ENCODE results near the gene NDUFB11. TPM values are rescaled to one million over a fixed set of nuclear protein-coding genes. Genes with fewer than 3 reads are reported as not detected.
"Not testable (repeated sequence)": the region's sequence is repeated elsewhere in the genome, so short reads cannot be mapped to it uniquely, and the experiment has no call there.

Gene NDUFB11
- total and polyA plus RNA-seq, 5 donors from 2014 or later = 50.3 to 190 (median 179) TPM

- Mint-ChIP-seq H3K9me3 (peaks cover 0 to 2% (median 0%) of the 10 kb centered on the region in 7 donors), H3K4me3 (no peak overlapping the region), H3K4me1 (no peaks in the 10 kb centered on the region), H3K36me3 (no peaks in the 10 kb centered on the region), H3K27ac (no peak overlapping the region), H3K27me3 (no peaks in the 10 kb centered on the region)
- no peak overlapping the region for H3K27ac ChIP-seq (ENCODE audit: insufficient read depth, low read length, poor library complexity, severe bottlenecking)
- ATAC-seq (ENCODE audit: low read depth in 2 of 2) (no peak), DNase-seq (no peak)
- H3K36me3 ChIP-seq (ENCODE audit: control insufficient read depth, insufficient read depth, low read length) = no peaks in the 10 kb centered on the region
- no peaks in the 10 kb centered on the region for H3K4me1 ChIP-seq (ENCODE audit: control insufficient read depth, insufficient read depth, low read length, poor library complexity, severe bottlenecking)
- no peak overlapping the region for H3K4me3 ChIP-seq (ENCODE audit: low read depth, low read length)
- no peaks in the 10 kb centered on the region for H3K9me3 ChIP-seq (ENCODE audit: control insufficient read depth in 2 of 2, low read length in 2 of 2)
- no peaks in the 10 kb centered on the region for H3K27me3 ChIP-seq (ENCODE audit: control insufficient read depth, insufficient read depth, low read length)
These were observed 32.1 kb downstream of the NDUFB11 start for GRCh38 chrX:47112316-47112954.

- not testable (repeated sequence) for H3K4me1 Mint-ChIP-seq; H3K27ac Mint-ChIP-seq; H3K9me3 Mint-ChIP-seq; H3K36me3 Mint-ChIP-seq; H3K4me1 ChIP-seq (ENCODE audit: control insufficient read depth, insufficient read depth, low read length, poor library complexity, severe bottlenecking); DNase-seq; H3K4me3 Mint-ChIP-seq; ATAC-seq (ENCODE audit: low read depth in 2 of 2); H3K36me3 ChIP-seq (ENCODE audit: control insufficient read depth, insufficient read depth, low read length); H3K4me3 ChIP-seq (ENCODE audit: low read depth, low read length); H3K27me3 ChIP-seq (ENCODE audit: control insufficient read depth, insufficient read depth, low read length); H3K27me3 Mint-ChIP-seq; H3K27ac ChIP-seq (ENCODE audit: insufficient read depth, low read length, poor library complexity, severe bottlenecking); H3K9me3 ChIP-seq (ENCODE audit: control insufficient read depth in 2 of 2, low read length in 2 of 2)
These were observed 33.4 kb downstream of the NDUFB11 start for GRCh38 chrX:47110936-47111615.

- Histone ChIP-seq H3K27me3 (ENCODE audit: control insufficient read depth, insufficient read depth, low read length) (no peaks in the 10 kb centered on the region), H3K27ac (ENCODE audit: insufficient read depth, low read length, poor library complexity, severe bottlenecking) (no peak overlapping the region), H3K36me3 (ENCODE audit: control insufficient read depth, insufficient read depth, low read length) (no peaks in the 10 kb centered on the region), H3K4me1 (ENCODE audit: control insufficient read depth, insufficient read depth, low read length, poor library complexity, severe bottlenecking) (no peaks in the 10 kb centered on the region), H3K9me3 (ENCODE audit: control insufficient read depth in 2 of 2, low read length in 2 of 2) (no peaks in the 10 kb centered on the region), H3K4me3 (ENCODE audit: low read depth, low read length) (no peak overlapping the region)
- no peak for DNase-seq
- no peak overlapping the region for H3K27ac Mint-ChIP-seq
- no peak for ATAC-seq (ENCODE audit: low read depth in 2 of 2)
- no peaks in the 10 kb centered on the region for H3K4me1 Mint-ChIP-seq
- H3K36me3 Mint-ChIP-seq = peaks cover 4% of the 10 kb centered on the region
- no peaks in the 10 kb centered on the region for H3K27me3 Mint-ChIP-seq
- H3K4me3 Mint-ChIP-seq = no peak overlapping the region
- peaks cover 0 to 4% (median 0%) of the 10 kb centered on the region in 7 donors for H3K9me3 Mint-ChIP-seq
These were observed 43.3 kb downstream of the NDUFB11 start for GRCh38 chrX:47101206-47101605.

GRCh38 chrX:47098338-47099094 is 46.0 kb downstream of the NDUFB11 start:
- H3K4me1 Mint-ChIP-seq = no peaks in the 10 kb centered on the region
- Histone ChIP-seq H3K4me1 (ENCODE audit: control insufficient read depth, insufficient read depth, low read length, poor library complexity, severe bottlenecking) (no peaks in the 10 kb centered on the region), H3K4me3 (ENCODE audit: low read depth, low read length) (no peak overlapping the region), H3K27me3 (ENCODE audit: control insufficient read depth, insufficient read depth, low read length) (no peaks in the 10 kb centered on the region), H3K36me3 (ENCODE audit: control insufficient read depth, insufficient read depth, low read length) (no peaks in the 10 kb centered on the region), H3K9me3 (ENCODE audit: control insufficient read depth in 2 of 2, low read length in 2 of 2) (no peaks in the 10 kb centered on the region), H3K27ac (ENCODE audit: insufficient read depth, low read length, poor library complexity, severe bottlenecking) (no peak overlapping the region)
- no peaks in the 10 kb centered on the region for H3K27me3 Mint-ChIP-seq
- H3K4me3 Mint-ChIP-seq = peak overlapping the region in 1 of 4 donors; percentile 68
- peaks cover 4% of the 10 kb centered on the region for H3K36me3 Mint-ChIP-seq
- peaks cover 0 to 4% (median 0%) of the 10 kb centered on the region in 7 donors for H3K9me3 Mint-ChIP-seq
- ATAC-seq (ENCODE audit: low read depth in 2 of 2) = no peak
- no peak for DNase-seq
- no peak overlapping the region for H3K27ac Mint-ChIP-seq

GRCh38 chrX:47097018-47097417 is 47.5 kb downstream of the NDUFB11 start:
- no peaks in the 10 kb centered on the region for H3K27me3 ChIP-seq (ENCODE audit: control insufficient read depth, insufficient read depth, low read length)
- ATAC-seq (ENCODE audit: low read depth in 2 of 2) (no peak), DNase-seq (no peak)
- no peaks in the 10 kb centered on the region for H3K9me3 ChIP-seq (ENCODE audit: control insufficient read depth in 2 of 2, low read length in 2 of 2)
- no peak overlapping the region for H3K27ac Mint-ChIP-seq
- no peaks in the 10 kb centered on the region for H3K4me1 ChIP-seq (ENCODE audit: control insufficient read depth, insufficient read depth, low read length, poor library complexity, severe bottlenecking)
- peaks cover 4% of the 10 kb centered on the region for H3K36me3 Mint-ChIP-seq
- H3K4me3 ChIP-seq (ENCODE audit: low read depth, low read length) = no peak overlapping the region
- no peaks in the 10 kb centered on the region for H3K36me3 ChIP-seq (ENCODE audit: control insufficient read depth, insufficient read depth, low read length)
- H3K9me3 Mint-ChIP-seq = peaks cover 0 to 4% (median 0%) of the 10 kb centered on the region in 7 donors
- peak overlapping the region in 1 of 4 donors; percentile 47 for H3K4me3 Mint-ChIP-seq
- peaks cover 0 to 4% (median 0%) of the 10 kb centered on the region in 4 donors for H3K4me1 Mint-ChIP-seq
- no peak overlapping the region for H3K27ac ChIP-seq (ENCODE audit: insufficient read depth, low read length, poor library complexity, severe bottlenecking)
- no peaks in the 10 kb centered on the region for H3K27me3 Mint-ChIP-seq

DNA sequence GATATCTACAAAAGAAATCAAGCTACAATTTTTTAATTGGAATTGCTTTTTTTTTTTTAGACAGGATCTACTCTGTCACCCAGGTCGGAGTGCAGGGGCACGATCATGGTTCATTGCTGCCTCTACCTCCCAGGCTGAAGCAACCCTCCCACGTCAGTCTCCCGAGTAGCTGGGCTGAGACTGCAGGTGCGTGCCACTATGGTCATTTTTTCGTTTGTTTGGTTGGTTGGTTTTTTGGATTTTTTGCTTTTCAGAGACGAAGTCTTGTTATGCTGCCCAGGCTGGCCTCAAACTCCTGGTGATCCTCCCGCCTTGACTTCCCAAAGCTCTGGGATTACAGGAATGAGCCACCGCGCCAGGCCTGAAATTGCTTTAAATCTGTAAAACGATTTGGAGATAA is 50.6 kb downstream of the NDUFB11 start:
- ATAC-seq (ENCODE audit: low read depth in 2 of 2) (no peak), DNase-seq (no peak)
- peaks cover 0 to 1% (median 0%) of the 10 kb centered on the region in 7 donors for H3K9me3 Mint-ChIP-seq
- no peak overlapping the region for H3K27ac Mint-ChIP-seq
- H3K4me3 Mint-ChIP-seq = no peak overlapping the region
- Histone ChIP-seq H3K4me1 (ENCODE audit: control insufficient read depth, insufficient read depth, low read length, poor library complexity, severe bottlenecking) (no peaks in the 10 kb centered on the region), H3K36me3 (ENCODE audit: control insufficient read depth, insufficient read depth, low read length) (no peaks in the 10 kb centered on the region), H3K9me3 (ENCODE audit: control insufficient read depth in 2 of 2, low read length in 2 of 2) (no peaks in the 10 kb centered on the region), H3K4me3 (ENCODE audit: low read depth, low read length) (no peak overlapping the region), H3K27ac (ENCODE audit: insufficient read depth, low read length, poor library complexity, severe bottlenecking) (no peak overlapping the region), H3K27me3 (ENCODE audit: control insufficient read depth, insufficient read depth, low read length) (no peaks in the 10 kb centered on the region)
- H3K36me3 Mint-ChIP-seq = no peaks in the 10 kb centered on the region
- H3K4me1 Mint-ChIP-seq = peaks cover 0 to 9% (median 5%) of the 10 kb centered on the region in 4 donors
- H3K27me3 Mint-ChIP-seq = peaks cover 4% of the 10 kb centered on the region

DNA sequence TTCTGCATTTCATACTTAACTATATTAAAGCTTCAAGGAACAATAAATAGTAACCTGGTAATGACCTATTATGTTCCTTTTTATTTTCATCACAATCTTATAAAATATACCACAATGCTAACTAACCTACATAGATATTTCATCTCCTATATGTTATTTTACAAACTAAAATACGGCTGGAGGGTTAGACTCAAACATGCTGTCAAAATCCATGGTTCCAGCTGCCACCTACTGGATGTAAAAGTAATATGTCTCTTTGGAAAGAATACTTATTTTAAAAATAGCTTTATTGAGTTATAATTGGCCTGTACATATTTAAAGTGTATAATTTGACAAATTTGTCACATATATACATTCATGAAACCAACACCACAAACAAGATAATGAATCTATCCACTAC is 51.3 kb downstream of the NDUFB11 start:
- no peaks in the 10 kb centered on the region for H3K36me3 Mint-ChIP-seq
- no peaks in the 10 kb centered on the region for H3K9me3 ChIP-seq (ENCODE audit: control insufficient read depth in 2 of 2, low read length in 2 of 2)
- H3K27me3 ChIP-seq (ENCODE audit: control insufficient read depth, insufficient read depth, low read length) = no peaks in the 10 kb centered on the region
- no peaks in the 10 kb centered on the region for H3K36me3 ChIP-seq (ENCODE audit: control insufficient read depth, insufficient read depth, low read length)
- no peak overlapping the region for H3K4me3 Mint-ChIP-seq
- ATAC-seq (ENCODE audit: low read depth in 2 of 2) (no peak), DNase-seq (peak in 2 of 3 donors; percentile 13 to 45)
- no peak overlapping the region for H3K4me3 ChIP-seq (ENCODE audit: low read depth, low read length)
- H3K27ac Mint-ChIP-seq = no peak overlapping the region
- H3K27ac ChIP-seq (ENCODE audit: insufficient read depth, low read length, poor library complexity, severe bottlenecking) = no peak overlapping the region
- H3K27me3 Mint-ChIP-seq = peaks cover 4% of the 10 kb centered on the region
- no peaks in the 10 kb centered on the region for H3K4me1 ChIP-seq (ENCODE audit: control insufficient read depth, insufficient read depth, low read length, poor library complexity, severe bottlenecking)
- H3K9me3 Mint-ChIP-seq = peaks cover 0 to under 1% (median 0%) of the 10 kb centered on the region in 7 donors
- peaks cover 0 to 9% (median 5%) of the 10 kb centered on the region in 4 donors for H3K4me1 Mint-ChIP-seq

Measured in CD4-positive, CD25-positive, alpha-beta regulatory T cell (primary cell).